Panc1 (cell line): ENCODE results near the gene EXOC3L4.

Experiments used
- POLR2AphosphoS5 ChIP-seq: IDR thresholded peaks from 2 replicates; pipeline ENCODE4 v1.6.1; 2012; ENCODE audit warnings: mild to moderate bottlenecking, low read depth, low read length, moderate library complexity
- SIN3A ChIP-seq: IDR thresholded peaks from 2 replicates; pipeline ENCODE4 v1.6.1; 2012; ENCODE audit warnings: low read depth, mild to moderate bottlenecking, low read length, moderate library complexity, borderline replicate concordance; ENCODE audit not compliant: insufficient read depth
- TF ChIP-seq, protein P1 (sequence below): fragments of 450-650 bp; IDR thresholded peaks from 2 replicates; pipeline ENCODE4 v1.5.1; 2017; ENCODE audit warnings: mild to moderate bottlenecking
- TF ChIP-seq, protein P2 (sequence below), 2 experiments: IDR thresholded peaks; 2 replicates each; pipeline ENCODE4 v1.6.1; 2011 to 2012; ENCODE audit warnings: low read depth in 2 of 2, control low read depth in 1 of 2, low read length in 1 of 2, mild to moderate bottlenecking in 1 of 2, moderate library complexity in 1 of 2; ENCODE audit not compliant: insufficient read depth in 1 of 2

DNA sequence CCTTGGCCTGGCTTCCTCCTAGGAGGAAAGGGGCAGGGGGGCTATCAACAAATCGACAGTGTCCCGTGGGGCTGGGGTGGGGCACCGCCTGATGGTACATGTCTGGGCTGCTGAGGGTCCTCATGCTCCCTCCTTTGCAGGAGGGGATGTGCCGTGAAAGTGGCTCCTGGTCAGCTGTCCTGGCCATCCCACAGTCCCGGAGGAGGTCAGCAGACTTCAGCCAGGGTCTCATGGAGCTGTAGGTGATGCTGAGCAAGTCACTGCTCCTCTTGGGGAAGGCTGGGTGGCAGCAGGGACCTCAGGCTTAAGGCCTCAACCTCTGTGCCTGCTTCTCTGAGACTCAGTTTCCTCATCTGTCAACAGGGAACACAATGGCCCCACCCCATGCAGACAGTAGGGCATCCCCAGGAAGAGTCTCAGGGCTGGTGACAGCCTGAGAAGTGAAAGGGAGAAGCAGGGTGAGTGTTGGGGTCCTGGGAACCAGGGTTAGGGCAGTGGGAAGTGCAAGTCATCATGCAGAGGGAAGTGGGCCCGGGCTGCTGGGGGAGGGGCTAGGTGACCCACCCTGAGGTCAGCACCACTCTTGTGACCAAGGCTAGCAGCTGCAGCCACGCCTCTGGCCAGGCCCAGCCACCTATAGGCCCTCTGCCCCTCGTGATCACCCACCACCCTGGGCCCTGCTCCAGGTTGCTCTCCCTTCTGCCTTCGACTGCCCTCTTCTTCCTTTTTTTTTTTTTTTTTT lies 24.3 kb downstream of the EXOC3L4 start:
- TF ChIP-seq, protein P1, sequence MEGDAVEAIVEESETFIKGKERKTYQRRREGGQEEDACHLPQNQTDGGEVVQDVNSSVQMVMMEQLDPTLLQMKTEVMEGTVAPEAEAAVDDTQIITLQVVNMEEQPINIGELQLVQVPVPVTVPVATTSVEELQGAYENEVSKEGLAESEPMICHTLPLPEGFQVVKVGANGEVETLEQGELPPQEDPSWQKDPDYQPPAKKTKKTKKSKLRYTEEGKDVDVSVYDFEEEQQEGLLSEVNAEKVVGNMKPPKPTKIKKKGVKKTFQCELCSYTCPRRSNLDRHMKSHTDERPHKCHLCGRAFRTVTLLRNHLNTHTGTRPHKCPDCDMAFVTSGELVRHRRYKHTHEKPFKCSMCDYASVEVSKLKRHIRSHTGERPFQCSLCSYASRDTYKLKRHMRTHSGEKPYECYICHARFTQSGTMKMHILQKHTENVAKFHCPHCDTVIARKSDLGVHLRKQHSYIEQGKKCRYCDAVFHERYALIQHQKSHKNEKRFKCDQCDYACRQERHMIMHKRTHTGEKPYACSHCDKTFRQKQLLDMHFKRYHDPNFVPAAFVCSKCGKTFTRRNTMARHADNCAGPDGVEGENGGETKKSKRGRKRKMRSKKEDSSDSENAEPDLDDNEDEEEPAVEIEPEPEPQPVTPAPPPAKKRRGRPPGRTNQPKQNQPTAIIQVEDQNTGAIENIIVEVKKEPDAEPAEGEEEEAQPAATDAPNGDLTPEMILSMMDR, result no peak
- TF ChIP-seq SIN3A (no peak), POLR2AphosphoS5 (no peak)
- TF ChIP-seq, protein P2, sequence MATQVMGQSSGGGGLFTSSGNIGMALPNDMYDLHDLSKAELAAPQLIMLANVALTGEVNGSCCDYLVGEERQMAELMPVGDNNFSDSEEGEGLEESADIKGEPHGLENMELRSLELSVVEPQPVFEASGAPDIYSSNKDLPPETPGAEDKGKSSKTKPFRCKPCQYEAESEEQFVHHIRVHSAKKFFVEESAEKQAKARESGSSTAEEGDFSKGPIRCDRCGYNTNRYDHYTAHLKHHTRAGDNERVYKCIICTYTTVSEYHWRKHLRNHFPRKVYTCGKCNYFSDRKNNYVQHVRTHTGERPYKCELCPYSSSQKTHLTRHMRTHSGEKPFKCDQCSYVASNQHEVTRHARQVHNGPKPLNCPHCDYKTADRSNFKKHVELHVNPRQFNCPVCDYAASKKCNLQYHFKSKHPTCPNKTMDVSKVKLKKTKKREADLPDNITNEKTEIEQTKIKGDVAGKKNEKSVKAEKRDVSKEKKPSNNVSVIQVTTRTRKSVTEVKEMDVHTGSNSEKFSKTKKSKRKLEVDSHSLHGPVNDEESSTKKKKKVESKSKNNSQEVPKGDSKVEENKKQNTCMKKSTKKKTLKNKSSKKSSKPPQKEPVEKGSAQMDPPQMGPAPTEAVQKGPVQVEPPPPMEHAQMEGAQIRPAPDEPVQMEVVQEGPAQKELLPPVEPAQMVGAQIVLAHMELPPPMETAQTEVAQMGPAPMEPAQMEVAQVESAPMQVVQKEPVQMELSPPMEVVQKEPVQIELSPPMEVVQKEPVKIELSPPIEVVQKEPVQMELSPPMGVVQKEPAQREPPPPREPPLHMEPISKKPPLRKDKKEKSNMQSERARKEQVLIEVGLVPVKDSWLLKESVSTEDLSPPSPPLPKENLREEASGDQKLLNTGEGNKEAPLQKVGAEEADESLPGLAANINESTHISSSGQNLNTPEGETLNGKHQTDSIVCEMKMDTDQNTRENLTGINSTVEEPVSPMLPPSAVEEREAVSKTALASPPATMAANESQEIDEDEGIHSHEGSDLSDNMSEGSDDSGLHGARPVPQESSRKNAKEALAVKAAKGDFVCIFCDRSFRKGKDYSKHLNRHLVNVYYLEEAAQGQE (IDR thresholded peaks at IDR 0.05; ENCODE audit: insufficient read depth in 1 of 2, low read depth in 2 of 2, low read length in 1 of 2), result no peak
